HG02798 (cell line): Measurements from ENCODE around the gene AXIN1.
"Not testable (repeated sequence)": the region's sequence is repeated elsewhere in the genome, so short reads cannot be mapped to it uniquely, and the experiment has no call there.

Experiments used
- ATAC-seq: cut with Tn5 transposase; IDR thresholded peaks from one replicate; pipeline ENCODE4 v1.9.1; 2021; ENCODE audit warnings: mild to moderate bottlenecking; ENCODE audit not compliant: unreplicated experiment, poor library complexity

Gene AXIN1

DNA sequence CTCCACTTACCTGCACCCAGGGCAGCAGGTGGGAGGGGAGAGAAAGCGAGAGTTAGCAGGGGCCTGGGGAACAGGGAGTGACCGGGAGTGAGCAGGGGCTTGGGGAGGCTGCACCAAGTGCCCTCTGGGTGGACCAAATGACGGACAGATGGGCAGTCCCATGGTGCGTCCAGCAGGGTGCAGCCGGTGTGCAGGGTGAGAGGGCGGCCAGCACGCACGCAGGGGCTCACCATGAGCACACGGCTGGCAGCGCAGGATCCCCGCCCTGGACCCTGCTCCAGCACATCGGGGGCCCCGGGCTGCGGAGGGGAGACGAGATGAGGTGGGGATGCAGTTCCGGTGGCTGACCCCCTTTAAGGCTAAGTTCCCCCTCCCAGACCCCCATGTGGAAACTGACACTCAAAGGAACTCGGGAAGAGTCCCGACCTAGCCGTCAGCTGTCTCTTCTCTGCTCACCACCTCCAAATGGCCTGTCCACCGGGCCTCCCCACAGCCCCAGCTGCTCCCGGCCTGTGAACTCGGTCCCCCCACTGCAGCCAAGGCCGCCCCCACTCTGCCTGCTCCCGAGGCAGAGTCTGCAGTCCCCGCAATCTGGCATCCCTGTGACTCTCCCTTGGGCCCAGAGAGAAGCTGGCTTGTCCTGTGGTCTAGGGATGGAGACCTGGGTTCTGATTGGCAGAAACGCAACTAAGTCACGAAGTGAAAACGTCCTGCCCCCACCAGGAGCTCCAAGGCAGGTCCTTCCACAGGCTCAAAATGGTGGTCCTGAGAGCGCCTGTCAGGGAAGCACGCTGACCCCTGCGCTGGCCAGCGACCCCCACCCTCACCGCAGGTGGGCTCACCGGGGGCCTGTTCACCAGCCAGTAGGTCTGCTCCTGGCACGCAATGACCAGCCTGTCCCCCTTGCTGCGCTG lies 79.6 kb downstream of the AXIN1 start:
- ATAC-seq: no peak

DNA sequence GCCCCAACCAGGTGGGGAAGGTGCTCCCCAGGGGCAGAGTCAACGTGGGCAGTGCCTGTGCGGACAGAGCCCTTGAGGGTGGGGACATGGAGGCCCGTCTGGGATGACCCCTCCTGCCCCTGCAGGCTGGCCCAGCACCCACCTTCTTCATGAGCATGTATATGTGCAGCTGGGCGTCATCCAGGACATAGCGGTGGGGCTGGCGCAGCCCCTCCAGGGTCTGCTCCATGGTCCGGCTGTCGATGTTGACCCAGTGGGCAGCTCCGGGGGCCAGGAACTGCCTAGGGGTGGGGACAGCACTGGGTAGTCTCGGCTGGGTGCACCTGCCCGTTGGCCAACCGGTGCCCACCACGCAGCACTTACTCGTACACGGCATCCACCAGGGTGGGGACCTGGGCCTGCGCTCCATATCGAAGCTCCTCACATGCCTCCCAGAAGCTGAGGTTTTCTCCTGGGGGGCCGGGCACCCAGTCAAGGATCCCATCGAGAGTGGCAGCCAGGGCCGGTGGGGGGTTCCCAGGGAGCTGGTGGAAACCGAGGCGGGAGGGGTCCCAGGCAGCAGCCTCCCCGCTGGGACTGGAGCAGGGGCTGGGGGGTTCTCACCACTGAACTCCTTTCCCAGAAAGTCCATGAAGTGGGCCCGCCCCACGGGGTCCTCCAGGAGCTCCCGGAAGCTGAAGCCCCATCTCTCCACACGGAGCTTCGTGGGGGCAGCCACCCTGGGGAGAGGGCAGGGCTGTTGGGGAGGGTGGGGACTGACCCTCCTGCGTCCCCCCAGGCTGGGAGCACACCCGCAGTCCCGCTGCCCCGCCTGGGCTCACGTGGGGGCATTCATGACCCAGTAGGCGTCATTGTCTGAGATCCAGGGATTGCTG lies 81.9 kb downstream of the AXIN1 start:
- no peak for ATAC-seq

DNA sequence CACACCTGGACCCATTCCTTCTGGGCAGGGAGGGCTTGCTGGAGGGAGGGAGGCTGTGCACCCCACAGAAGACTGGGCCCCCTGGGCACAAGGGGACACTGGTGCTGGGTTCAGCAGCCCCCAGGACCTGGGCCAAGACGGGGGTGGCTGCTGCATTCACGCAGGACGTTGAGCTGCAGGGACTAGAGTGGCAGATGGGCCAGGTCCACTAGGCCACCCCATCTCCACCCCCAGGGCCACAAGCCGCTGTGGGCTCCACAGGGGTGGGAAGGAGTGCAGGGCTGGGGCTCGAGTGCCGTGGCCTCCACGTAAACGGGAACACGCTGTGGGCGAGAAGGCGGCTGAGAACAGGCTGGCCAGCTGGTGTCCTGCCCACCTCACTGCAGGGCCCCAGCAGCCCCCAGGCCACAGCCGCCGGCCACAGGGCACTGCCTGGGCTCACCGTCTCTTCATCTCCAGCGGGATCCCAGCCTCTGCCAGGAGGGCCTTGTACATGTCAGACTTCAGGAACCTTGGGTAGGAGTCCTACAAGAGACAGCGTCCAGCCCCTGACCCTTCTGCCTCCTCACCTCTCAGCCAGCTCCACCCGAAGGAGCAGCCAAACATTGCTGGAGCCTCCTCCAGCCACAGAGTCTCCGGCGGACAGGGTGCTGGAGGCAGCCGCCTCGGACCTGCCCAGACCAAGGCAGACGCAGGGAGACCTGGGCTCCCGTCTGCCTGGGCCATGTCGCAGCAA lies 83.3 kb downstream of the AXIN1 start:
- no peak for ATAC-seq

DNA sequence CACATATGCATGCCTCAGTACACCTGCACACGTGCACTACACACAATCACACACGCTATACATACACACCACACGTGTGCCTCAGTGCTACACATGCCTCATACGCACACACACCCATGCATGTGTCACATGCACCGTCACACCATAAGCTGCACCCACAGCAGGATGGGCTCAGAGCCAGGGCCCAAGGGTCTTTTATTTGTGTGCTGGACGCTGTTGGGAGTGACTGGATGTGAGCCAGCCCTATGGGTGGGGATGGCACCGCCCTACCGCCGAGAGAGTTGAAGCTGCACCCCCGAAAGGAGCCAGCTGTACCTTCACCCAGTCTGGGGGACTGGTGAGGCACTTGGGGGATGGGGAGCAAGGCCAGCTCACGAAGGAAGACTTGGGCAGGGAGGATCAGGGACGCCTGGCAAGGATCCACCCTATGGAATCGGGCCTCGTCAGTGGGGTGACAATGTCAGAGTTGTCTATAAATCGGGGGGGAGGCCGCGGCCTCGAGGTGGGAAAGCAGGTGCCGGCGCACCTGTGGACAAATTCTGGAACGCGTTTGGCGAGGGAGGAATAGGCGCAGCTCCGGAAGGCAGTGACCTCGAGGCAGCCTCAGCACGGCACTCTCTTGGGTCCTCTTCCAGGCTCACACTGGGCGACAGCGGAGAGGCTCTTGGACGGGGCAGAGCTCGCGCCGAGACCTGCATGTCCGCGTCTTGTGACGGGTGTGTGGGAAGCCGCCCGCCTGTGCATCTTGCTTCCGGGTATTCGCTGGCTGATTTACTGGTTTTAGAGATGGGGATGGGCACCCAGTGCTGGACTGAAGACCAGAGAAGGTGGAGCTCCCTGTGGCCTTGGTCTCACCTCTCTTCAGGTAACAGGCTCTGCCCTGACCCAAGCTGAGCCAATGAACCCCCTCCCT lies 84.1 kb downstream of the AXIN1 start:
- ATAC-seq: no peak

DNA sequence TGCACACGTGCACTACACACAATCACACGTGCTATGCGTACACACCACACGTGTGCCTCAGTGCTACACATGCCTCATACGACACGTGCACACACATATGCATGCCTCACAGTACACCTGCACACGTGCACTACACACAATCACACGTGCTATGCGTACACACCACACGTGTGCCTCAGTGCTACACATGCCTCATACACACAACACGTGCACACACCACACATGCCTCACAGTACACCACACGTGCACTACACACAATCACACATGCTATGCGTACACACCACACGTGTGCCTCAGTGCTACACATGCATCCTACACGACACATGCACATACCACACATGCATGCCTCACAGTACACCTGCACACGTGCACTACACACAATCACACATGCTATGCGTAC lies 85.0 kb downstream of the AXIN1 start:
- not testable (repeated sequence) for ATAC-seq

DNA sequence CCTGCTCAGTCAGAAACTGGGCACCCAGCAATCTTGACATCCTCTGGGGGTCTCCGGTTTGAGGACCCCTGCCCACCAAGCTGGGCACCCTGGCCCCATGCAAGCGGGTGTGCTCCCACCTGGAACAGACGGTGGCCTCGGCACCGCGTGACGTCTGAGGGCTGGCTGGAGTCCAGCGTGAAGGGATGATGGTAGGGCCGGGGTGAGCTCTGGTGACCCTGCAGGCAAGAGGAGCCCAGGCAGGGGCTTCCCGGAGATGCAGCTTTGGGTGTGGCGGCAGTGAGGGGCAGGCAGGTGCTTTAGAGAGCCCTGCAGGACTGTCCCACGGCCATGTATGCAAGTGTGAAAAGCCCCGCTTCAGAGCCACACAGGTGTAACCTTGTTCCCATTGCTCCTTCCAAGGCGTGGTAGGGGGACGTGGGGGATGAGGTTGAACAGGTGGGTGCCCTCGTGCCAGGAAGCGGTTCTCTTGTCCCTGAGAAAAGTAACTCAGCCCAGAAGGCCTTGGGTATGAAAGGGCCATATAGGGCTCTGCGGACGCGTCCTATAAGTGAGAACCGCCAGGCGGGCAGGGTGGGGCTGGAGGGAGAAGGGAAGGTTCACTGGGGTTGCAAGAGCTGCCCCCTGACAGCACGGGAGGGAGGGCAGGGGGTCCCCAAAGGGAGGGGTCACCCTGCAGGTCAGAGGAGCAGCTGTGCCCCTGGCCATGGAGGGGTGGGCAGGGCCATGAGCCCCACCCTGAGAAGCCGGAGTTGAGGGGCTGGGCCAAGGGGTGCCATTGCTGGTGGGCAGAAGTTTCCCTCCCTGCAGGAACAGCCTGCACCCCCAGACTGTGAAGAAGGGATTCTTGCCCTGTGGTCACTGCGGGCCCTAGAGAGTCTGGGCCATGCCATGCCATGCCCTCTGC lies 86.0 kb downstream of the AXIN1 start:
- ATAC-seq: no peak

DNA sequence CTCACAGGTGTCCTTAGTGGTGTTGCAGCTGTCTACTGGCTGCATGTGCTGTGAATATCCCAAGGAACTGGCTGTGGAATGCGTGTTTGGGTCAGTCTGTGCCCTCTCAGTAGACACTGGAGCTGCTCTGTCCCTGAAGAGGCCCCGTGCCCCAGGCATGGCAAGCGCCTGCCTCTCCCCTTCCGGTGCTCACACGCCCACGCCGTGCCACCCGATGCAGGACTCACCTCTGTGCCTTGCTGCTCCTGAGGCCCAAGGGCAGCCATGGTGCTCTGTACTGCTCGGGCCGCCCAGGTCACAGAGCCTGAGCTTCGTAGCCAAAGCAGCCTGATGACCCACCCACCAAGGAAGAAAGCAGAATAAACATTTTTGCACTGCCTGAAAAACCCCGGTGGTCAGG lies 86.8 kb downstream of the AXIN1 start:
- ATAC-seq: no peak

DNA sequence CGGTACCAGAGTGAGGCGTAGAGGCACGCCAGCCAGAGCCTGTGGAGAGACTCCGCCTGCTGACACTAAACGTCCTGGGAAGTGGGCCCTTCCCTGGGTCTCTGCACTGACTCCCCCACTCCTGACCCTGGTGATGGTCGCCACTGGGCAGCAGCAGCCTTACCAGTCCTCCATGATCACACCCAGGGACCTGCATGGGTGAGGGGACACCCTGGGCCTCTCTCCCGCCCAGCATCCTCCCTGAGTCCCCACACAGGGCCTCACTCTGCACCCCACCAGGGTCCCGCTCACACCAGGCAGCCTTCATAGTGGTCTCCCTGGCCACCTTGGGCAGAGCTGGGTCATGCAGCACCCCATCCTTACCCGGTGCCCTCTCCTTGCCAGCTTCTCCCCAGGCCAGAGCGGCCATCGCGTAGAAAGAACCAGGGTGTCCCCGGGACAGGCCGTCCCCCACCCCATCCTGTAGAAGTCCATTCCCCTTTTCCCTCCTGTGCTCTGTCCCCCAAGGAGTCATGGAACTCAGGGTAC lies 87.5 kb downstream of the AXIN1 start:
- ATAC-seq: no peak

DNA sequence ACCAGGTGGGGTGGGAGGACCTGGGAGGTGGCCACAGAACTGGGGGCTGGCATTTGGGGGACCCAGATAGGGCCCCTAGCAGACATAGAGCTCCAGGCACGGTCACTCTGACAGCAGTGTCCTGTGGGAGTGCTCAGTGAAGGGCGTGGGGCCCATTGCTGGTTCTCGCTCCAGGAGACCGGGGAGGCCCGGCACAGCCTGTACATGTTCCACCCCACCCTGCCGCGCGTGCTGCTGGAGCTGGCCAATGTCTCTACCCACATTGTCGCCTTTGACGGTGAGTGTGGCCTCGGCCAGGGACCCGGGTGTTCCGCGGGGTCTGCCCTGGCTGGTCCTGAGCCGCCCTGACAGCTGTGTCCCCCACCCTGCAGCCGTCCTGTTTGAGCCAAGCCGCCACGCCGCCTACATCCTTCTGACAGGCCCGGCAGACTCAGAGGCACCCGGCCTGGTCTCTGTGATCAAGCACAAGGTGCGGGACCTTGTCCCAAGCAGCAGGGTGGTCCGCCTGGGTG lies 88.0 kb downstream of the AXIN1 start:
- no peak for ATAC-seq

DNA sequence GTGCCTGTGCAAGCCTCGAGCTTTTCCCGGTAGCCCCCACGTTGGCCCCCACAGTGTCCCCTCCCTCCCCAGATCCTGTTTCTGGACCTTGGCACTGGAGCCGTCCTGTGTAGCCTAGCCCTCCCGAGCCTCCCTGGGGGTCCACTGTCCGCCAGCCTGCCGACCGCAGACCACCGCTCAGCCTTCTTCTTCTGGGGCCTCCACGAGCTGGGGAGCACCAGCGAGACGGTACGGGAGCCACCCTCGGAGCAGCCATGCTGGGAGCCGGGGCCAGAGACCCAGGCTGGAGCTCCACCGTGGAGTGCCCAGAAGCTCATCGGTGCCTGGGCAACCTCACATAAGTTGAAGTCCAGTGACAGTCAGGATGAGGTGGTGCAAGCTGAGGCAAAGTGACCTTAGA lies 88.6 kb downstream of the AXIN1 start:
- no peak for ATAC-seq

DNA sequence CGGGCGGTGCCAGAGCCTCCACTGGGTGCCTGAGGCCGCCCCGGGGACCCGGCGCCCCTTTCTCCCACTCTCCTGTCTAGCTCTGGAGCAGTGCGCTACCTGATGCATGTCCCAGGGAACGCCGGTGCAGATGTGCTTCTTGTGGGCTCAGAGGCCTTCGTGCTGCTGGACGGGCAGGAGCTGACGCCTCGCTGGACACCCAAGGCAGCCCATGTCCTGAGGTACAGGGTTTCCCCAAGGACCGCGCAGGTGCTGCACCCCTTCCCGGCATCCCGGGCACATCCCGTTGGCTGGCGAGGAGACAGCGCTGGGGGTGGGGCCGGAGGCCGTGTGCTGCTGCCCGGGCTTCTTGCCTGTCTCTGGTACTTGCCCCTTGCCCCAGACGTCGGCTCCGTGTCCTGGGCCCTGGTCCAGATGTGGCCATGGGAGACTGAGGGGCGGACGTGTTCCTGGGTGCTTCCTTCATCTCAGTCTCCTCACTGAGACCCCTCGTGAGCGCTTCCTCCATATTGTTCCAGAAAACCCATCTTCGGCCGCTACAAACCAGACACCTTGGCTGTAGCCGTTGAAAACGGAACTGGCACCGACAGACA lies 89.2 kb downstream of the AXIN1 start:
- ATAC-seq: no peak

DNA sequence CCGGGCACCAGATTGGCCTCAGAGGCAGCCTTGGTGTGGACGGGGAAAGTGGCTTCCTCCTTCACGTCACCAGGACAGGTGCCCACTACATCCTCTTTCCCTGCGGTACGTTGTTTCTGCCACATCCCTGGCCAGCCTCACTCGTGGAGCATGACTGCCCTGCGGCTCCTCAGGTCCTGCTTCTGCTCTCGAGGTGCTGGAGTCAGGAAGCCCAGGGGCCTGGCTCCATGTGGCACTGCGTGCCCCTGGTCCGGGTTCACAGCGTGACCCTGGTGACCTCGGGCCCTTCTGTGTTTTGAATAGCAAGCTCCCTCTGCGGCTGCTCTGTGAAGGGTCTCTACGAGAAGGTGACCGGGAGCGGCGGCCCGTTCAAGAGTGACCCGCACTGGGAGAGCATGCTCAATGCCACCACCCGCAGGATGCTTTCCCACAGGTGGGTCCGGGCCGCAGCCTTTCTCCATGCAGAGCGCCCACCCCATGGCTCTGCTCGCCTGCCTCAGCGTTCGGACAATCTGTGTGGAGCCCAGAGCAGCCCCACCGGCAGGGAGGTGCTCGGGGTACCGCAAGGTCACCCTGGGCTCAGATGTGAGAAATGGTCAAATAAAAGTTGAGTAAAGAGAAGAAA lies 90.3 kb downstream of the AXIN1 start:
- ATAC-seq: no peak

DNA sequence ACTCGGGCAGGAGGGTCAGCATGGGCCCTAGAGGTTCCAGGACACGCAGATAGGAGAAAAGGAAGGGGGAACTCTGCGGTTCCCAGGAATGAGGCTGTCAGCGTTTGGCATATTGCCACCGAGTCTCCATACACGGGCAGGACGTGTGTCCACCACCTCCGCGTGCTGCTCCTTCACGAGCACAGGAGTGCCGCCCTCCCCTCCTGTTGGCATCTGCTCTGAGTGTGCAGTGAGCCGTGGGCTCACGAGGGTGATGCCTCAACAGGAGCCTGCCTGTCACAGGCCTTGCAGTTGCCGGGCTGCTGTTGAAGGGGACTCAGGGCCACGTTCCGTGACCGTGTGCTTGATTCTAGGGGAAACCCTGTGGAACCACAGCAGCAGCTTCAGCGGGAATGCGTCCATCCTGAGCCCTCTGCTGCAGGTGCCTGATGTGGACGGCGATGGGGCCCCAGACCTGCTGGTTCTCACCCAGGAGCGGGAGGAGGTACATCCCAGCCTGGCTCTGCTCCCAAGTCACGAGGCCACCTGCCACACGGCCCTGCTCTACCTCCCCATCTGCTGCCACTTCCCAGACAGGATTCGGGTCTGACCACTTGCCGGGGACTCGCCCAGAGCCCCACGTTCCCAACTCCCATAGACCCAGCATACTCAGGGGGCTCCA lies 91.4 kb downstream of the AXIN1 start:
- ATAC-seq: no peak

DNA sequence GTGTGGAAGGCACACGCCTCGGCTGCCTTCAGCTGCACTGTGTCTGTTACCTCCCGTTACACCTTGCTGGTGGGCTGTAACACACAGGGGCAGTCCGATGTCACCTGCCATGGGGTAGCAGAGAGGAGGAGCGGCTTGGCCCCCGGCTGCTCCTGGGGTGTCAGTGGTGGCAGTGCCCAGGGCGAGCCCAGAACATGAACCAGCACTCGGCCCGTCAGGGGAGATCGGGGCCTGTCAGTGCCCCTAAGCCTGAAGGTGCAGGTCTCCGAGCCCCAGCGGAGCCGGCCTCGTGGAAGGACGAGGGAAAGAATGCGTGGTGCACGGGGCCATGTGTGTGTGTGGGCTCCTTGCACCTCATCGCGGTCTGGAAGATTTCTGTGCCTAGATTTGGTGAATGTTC lies 92.2 kb downstream of the AXIN1 start:
- ATAC-seq: no peak

DNA sequence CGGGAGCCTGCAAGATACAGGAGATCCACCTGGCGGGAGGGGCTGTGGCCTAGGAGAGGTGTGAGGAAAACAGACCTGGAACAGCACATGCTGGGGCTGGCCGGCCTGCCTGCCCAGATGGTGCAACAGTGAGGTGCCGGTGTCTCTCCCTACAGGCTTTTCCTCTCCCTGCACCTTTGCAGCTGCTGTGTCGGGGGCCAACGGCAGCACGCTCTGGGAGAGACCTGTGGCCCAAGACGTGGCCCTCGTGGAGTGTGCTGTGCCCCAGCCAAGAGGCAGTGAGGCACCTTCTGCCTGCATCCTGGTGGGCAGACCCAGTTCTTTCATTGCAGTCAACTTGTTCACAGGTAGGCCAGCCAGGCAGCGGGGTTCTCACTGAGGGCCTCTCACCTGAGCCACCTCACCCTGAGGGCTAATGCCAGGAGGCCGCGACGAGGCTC lies 92.7 kb downstream of the AXIN1 start:
- ATAC-seq: no peak

DNA sequence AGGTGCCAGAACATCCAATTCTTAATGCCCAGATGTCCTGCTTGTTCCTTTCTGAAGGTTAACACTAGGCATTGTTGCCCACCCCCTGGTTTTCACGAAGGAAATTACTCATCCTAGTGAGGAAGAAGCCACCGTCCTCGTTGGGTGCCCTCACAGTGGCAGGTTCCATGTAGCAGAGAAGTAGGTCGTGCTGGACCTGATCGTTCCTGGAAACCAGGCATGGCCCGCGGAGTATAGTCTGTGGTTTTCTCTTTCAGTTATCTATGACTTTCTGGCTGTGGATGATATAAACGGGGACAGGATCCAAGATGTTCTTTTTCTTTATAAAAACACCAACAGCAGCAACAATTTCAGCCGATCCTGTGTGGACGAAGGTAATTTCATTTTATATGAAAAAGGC lies 93.3 kb downstream of the AXIN1 start:
- no peak for ATAC-seq

DNA sequence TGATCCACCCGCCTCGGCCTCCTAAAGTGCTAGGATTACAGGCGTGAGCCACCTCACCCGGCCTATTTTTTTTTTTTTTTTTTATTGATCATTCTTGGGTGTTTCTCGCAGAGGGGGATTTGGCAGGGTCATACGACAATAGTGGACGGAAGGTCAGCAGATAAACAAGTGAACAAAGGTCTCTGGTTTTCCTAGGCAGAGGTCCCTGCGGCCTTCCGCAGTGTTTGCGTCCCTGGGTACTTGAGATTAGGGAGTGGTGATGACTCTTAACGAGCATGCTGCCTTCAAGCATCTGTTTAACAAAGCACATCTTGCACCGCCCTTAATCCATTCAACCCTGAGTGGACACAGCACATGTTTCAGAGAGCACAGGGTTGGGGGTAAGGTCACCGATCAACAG lies 94.4 kb downstream of the AXIN1 start:
- ATAC-seq: not testable (repeated sequence)
